ENCODE data around the gene TRIM29.

The TRIM29 gene

DNA sequence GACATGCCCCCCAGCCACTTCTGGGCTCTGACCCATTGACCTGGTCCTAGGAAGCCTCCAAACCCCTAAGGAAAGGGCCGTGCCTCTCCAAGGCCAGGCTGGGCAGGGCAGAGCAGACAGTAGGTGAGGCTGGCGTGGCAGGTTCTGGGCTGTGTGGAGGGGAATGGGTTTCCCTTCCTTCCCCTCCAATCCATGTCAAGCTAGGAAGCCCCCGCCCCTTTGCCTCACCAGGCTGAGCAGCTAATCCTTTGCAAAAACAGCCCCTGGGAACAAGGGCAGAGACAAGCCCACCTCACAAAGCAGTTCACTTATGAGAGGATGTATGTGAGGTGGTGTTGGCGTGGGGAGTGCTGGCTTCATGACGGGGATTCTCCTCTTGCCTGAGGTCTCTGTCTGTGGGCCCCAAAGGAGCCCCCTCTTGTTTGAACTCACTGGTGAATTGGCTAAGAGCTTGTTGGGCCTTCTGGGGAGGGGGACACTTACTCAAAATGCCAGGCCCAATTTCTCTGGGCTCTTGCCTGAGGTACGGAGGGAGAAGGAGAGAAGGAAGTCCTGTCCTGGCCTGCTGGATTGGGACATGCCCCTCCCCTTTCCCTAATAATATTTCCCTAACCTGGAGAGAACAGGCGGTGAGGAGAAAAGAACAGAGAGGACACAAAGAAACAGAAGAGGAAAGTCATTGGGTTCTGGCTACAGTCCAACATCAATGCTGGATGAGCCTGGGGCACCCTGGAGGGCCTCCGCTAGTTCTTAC is 1.6 kb upstream of the TRIM29 start:
- no peak for DNase-seq

DNA sequence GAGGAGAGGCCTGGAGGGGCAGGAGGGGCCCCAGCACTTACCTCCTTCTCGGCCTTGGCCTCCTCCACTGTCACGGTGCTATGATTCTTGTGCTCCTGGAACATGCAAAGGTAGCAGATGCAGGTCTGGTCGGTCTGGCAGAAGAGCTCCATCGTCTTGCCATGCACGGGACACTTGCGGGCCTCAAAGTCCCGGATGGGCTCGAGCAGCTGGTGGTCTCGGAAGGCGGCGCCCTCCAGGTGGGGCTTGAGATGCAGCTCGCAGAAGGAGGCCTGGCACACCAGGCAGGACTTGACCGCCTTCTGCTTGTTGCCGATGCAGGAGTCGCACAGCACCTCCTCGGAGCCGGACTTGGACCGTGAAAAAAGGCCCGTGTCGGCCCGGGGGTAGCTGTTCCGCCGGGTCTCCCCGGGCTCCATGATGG is 714 bp downstream of the TRIM29 start:
- DNase-seq, result no peak

DNA sequence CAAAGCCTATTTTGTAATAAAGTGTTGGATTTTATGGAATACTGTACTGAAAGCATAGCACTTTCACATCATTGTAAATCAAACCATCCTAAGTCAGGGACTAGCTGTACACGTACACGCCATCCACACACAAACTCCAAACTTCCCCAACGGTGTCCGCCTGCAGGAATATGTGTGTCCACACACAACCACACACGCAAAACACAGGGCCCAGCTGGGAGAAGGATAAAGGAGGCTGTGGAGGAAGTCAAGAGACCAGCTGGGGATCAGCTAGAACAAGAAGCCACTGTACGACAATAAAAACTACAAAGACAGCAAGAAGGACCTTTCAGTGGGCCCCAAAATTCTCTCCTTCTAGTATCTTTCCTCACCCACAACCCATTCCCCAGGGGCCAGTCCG is 1.6 kb downstream of the TRIM29 start:
- DNase-seq, result no peak

DNA sequence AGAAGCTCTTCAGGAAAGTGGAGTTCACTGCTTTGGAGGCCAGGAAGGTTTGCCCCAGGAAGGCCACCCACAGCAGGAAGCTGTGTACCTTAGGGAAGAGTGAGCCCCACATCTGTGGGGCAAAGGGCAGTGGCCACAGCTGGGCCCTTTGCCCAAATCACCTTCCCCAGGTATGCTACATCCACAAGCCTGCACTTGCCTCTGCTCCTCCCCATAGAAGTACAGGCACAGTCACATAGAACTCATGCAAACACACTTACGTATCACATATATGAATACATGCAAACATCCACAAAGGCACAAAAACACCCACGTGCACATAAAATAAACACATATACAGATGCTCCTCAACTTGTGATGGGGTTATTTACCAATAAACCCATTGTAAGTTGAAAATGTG is 2.1 kb downstream of the TRIM29 start:
- no peak for DNase-seq

DNA sequence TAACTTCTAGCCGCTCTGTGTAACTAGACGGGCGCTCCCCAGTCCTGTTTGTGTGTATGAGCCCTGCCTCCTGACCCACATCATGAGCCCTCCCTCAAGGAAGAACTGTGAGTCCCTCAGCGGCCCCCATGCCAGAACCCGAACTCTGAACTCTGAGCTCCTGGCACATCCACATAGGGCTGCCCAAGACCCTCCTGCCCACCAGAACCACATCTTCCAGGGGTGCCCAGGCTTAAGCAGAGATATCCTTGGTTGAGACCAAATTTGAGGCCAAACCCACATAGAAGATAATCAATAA is 3.0 kb downstream of the TRIM29 start:
- no peak for DNase-seq

- DNase-seq, result no peak
These were observed 3.6 kb downstream of the TRIM29 start for GRCh38 chr11:120134106-120134930.

GRCh38 chr11:120133216-120134105 is 4.5 kb downstream of the TRIM29 start:
- DNase-seq, result no peak

- DNase-seq, result no peak
These were observed 5.2 kb downstream of the TRIM29 start for GRCh38 chr11:120132645-120133185.

- no peak for DNase-seq
These were observed 5.8 kb downstream of the TRIM29 start for GRCh38 chr11:120131941-120132644.

DNA sequence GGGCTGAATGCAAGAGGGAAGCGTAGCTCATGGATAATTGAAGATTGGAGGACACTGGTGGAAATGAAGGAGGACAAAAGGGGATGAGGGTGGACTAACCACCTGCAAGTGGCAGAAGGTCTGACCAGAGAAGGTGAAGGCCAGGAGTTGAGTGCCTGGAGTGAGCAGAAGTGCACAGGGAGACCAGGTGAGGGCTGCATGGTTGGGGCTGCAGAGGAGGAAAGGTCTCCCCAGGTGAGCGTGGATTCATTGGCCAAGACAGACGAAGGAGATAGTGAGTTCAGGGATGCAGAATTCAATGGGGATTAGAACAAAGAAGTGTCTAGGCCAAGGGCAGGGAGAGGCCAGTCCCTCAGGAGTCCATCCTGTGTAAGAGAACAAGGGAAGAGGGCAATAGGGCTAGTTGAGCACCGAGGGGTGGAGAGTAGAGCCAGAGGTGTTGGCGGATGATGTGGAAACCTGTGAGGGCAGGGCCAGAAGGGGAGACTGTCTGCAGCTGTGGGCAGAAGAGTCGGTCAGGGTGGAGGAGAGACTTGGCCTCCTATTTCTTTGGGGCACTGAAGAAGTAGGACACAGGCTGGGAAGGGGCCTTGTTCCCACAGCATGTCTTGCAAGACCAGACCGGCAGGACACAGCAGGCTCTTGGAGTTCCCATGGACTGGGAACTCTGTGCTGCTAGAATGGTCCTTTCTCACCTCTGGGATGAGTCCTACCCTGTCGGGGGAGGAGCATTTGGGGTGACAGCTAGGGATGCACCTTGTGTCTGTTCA is 6.7 kb downstream of the TRIM29 start:
- DNase-seq, result no peak

DNA sequence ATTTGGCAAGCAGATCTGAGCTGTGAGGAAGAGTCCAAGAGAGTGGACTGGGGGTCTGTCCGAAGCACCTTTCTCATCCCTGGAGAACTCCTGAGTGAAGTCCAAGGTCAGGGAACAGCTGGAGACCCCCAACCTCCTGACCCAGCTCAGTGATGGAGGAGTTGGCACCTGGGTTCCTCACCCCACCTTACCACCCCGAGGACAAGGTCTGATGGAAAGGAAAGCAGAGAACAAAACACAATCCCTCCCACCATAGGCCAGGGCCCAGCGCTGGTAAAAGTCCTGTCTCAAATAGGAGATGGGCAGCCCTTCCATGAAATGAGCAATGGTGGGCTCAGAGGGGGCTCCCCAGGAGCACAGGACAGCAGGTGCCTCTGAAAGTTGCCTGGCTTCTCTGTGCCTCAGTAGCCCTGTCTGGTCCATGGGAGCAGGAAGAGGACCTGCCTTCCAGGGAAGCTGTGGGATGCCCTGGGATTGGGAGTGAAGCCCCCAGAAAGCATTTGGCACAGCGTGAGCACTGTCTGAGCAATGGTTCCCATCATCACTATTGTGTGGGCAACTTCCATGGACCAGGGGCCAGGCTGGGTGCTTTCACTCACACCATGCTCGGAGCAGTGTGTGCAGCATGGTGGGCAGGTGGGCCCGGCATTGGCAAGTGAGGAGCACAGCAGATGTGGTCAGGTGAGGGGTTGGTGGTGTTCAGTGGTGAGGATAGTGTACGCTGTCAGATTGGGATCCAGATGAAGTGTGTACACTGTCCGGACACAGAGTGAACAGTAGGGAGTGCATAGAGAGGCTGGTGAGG is 7.5 kb downstream of the TRIM29 start:
- no peak for DNase-seq

DNA sequence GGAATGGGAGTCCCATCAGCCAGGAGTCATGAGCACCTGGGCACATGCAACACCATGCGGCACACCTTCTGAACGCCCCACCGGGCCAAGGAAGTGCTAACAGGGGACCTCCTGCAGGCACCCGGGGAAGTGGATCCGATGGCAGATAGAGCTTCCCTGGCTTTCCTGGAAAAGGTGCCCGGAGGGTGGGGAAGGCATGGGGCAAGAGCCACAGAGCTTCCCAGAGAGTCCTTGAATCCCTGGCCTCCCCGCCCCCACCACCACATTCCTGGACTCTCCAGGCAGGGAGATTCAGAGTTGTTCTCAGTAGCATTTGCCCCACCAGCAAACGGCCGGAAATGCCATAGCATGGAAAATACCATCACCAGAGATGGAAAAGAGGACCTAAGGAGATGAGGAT is 8.3 kb downstream of the TRIM29 start:
- DNase-seq, result no peak

DNA sequence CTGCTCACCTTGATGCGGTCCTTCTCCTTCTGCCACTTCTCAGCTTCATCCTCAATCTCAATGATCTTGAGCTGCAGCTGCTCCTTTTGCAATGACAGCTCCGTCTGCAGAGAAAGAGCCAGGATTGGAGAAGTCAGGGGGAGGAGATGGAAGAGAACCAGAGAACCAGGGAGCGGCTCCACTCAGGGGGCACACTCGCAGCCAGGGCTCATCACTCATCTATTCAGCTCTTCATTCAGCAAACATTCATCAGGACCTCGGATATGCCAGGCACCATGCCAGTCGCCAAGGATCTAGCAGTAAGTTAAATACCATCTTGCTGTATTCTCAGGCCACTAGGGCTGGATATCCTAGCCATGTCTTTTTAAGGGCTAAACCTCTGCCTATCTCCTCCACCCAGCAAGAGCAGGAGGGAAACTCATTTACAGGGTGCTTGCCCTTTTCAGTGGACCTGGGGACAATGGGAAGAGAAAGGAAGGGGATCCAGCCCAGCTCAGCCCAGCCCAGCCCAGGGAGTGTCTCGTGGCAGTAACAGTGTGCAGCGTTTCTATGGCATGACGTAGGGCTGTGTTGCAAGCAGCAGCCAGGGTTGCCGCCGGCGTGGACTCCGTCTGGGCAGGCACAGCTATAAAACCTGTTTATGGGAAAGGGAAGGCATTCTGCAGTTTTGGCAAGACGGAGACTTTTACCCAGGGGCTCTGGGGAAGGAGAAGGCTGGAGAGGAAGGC is 9.4 kb downstream of the TRIM29 start:
- no peak for DNase-seq

- DNase-seq, result no peak
These were observed 10.7 kb downstream of the TRIM29 start for GRCh38 chr11:120127236-120127635.

GRCh38 chr11:120126620-120127019 is 11.3 kb downstream of the TRIM29 start:
- DNase-seq, result peak in 1 of 2 experiments; percentile 58

DNA sequence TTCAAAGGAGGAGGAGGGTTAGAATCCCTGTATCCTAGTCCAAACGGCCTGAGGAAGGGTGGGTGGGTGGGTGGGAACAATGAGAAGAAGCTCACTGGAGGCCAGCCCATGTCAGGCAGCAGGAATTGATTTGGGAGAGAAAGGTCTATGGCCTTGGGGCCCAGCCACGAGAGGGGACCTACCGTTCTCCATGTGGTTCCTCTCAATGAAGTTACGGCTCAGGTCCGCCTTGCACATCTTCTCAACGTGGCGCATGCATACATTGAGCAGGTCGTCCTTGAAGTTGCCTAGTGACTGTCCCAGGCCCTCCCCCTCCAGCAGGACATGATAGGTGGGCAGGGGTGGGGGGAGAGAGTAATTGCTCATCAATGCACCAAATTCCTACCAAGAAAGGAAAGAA is 12.4 kb downstream of the TRIM29 start:
- DNase-seq, result no peak

DNA sequence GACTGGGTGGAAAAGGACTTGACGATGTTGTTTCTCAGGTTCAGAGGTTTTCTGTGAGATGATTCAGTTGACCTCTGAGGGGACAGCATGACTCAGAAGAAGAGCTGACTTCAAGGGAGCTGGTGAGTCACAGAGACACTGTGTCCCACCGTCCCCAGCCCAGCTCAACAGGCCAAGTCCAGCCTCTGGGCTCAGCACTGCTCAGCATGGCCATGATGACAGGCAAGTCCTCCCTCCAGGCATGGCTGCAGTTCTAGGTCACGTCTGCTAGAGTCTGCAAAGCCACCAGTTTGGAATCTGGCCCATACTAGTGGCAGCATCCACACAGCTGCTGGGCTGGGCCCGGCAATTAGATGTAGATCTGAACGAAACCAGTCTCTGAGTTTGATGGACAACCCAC is 12.9 kb downstream of the TRIM29 start:
- DNase-seq, result no peak

- DNase-seq, result no peak
These were observed 13.6 kb downstream of the TRIM29 start for GRCh38 chr11:120124355-120124754.

- DNase-seq, result no peak
These were observed 14.0 kb downstream of the TRIM29 start for GRCh38 chr11:120123946-120124345.

Measured in NCI-H524 (cell line).